HG02870 (cell line): ENCODE results near the gene XRCC3.
"Not testable (repeated sequence)": the region's sequence is repeated elsewhere in the genome, so short reads cannot be mapped to it uniquely, and the experiment has no call there.

ENCODE experiments used
- ATAC-seq: cut with Tn5 transposase; IDR thresholded peaks from one replicate; pipeline ENCODE4 v1.9.1; 2021; ENCODE audit warnings: mild to moderate bottlenecking, moderate library complexity; ENCODE audit not compliant: unreplicated experiment

Gene XRCC3

DNA sequence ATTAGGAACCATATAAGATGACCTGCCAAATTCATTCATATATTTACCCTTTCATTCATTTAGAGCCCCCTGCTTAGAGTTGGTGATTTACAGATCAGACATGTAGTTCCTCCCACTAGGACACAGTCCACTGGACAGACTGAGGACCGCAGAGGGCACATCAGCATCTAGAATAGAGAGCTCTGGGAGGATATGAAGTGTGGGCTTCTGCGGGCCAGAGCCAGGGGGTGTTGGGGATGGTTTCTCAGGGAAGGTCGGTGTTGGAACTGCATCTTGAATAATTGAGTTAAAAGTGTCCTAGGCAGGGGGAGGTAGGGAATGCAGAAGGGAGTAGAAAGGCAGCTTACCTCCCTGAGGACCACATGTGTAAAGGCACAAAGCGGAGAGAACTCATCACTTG lies 43.3 kb downstream of the XRCC3 start:
- ATAC-seq, result no peak

GRCh38 chr14:103669370-103669769 lies 45.9 kb downstream of the XRCC3 start:
- ATAC-seq, result no peak

- ATAC-seq, result no peak
Measured at GRCh38 chr14:103668117-103668516, 47.1 kb downstream of the XRCC3 start.

DNA sequence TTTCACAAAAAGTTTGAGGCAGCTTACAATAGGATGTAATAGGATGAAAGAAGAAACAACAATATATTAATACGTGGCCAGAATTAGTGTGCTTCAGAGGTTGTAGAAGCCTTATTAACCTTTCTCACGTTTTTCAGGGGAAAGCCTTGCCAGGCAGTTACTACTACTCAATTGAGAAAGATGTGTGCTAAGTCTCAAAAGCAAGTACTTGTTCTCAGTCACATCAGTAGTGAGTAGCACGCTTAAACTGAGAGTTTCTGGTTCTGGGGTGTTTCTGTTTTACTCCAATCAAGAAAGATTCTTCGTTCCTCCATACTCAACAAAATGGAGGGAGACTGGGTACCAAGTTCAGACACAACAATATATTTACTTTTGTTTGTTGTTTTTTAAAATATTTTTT lies 47.6 kb downstream of the XRCC3 start:
- no peak for ATAC-seq

GRCh38 chr14:103663506-103663905 lies 51.7 kb downstream of the XRCC3 start:
- ATAC-seq, result no peak

GRCh38 chr14:103662591-103662990 lies 52.7 kb downstream of the XRCC3 start:
- ATAC-seq, result no peak

- ATAC-seq, result no peak
Measured at GRCh38 chr14:103662029-103662428, 53.2 kb downstream of the XRCC3 start.

GRCh38 chr14:103659631-103660030 lies 55.6 kb downstream of the XRCC3 start:
- no peak for ATAC-seq

GRCh38 chr14:103657471-103657870 lies 57.8 kb downstream of the XRCC3 start:
- ATAC-seq, result no peak

GRCh38 chr14:103656756-103657133 lies 58.5 kb downstream of the XRCC3 start:
- no peak for ATAC-seq

GRCh38 chr14:103656031-103656755 lies 59.1 kb downstream of the XRCC3 start:
- ATAC-seq, result no peak

GRCh38 chr14:103654619-103655018 lies 60.6 kb downstream of the XRCC3 start:
- ATAC-seq, result no peak

DNA sequence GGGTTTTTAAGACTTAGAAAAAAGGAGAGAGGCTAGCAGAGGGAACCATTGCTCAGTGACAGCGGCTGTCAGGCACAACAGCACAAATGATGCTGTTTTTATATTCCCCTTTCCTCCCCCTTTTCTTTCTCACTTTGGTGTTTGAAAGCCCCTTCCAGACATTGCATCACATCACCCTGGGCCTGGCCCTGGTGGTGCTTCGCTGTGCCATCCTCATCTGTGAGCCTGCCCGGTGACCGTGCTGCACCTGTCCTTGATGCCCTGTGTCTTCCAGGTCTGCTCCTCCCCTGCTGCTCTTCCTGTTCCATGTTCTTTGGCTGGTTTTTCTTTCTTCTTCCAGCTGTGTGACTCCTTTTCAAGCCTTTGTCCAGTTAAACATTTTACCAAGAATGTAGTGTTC lies 61.4 kb downstream of the XRCC3 start:
- ATAC-seq, result no peak

DNA sequence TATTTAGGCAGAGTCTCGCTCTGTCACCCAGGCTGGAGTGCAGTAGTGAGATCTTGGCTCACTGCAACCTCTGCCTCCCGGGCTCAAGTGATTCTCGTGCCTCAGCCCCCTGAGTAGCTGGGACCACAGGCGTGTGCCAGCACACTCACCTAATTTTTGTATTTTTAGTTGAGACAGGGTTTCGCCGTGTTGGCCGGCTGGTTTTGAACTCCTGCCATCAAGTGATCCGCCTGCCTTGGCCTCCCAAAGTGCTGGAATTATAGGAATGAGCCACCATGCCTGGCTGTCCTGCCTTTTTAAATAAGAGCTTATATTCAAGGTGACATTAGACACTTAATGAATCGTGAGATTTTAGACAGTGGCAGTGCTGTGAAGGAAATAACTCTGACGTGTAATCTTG lies 61.9 kb downstream of the XRCC3 start:
- not testable (repeated sequence) for ATAC-seq

DNA sequence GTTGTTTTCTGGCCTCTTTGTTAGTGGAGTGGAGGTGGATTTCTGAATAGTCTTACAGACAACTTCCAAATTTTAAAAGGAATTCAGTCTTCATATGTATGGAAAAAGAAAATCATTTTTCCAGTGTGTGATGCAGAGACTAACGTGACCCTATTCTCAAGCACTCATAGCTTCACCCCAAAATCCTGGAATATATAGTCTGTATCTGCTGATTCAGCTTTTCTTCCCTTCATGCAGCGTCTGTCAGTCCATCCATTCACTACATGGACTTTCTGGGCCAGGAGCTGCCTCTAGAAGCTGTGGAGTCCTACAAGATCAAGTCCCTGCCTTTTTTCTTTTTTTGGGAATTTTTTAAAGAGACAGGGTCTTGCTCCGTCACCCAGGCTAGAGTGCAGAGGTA lies 62.4 kb downstream of the XRCC3 start:
- no peak for ATAC-seq

- no peak for ATAC-seq
Measured at GRCh38 chr14:103651585-103651984, 63.7 kb downstream of the XRCC3 start.

DNA sequence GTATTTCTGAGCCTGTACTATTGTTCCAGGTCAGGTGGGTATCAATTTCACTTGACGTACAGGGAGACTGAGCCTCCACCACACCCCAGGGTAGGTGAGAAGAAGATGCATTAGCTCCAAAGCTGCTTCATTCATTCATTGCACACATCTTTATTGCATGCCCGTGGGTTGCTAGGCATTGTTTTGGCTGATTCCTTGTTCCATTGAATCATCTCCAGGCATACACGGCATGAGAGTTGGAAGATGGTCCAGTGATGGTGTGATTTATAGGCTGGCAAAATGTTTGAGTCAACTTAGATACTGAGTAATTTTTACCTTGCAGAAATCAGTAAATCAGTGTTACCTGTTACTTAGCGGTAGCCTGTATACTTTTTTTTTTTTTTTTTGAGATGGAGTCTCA lies 65.0 kb downstream of the XRCC3 start:
- ATAC-seq, result no peak

DNA sequence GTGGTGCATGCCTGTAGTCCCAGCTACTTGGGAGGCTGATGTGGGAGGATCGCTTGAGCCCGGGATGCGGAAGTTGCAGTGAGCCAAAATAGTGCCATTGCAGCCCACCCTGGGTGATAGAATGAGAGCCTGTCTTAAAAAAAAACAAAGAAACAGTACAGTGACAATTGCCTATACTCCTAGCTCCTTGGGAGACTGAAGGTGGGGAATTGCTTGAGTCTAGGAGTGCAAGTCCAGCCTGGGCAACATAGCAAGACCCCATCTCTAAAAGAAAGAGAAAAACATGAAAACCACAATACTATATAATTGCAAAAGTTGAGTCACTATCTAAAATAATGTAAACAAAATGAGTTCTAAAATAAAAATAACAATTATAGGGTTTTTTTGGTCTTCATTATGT lies 66.2 kb downstream of the XRCC3 start:
- no peak for ATAC-seq
